Tibial nerve (tissue), 3 donors: ENCODE data around the gene FTCD.

Experiments used
- POLR2A ChIP-seq, 2 donors: fragments of 450-650 bp; IDR thresholded peaks; one replicate each; pipeline ENCODE4 v1.6.1; 2017; ENCODE audit warnings: antibody characterized with exemption in 2 of 2, mild to moderate bottlenecking in 2 of 2, moderate library complexity in 2 of 2
- TF ChIP-seq, protein P1 (sequence below), 5 experiments: fragments of 200-600 bp in 3 of 5; fragments of 450-650 bp in 2 of 5; sonication (generic) in 3 of 5; IDR thresholded peaks; one replicate each; pipeline ENCODE4 v1.5.1; 2016 to 2019; ENCODE audit warnings: antibody characterized with exemption in 5 of 5, mild to moderate bottlenecking in 3 of 5, moderate library complexity in 2 of 5

GRCh38 chr21:46172863-46173528 lies 17.6 kb upstream of the FTCD start:
- TF ChIP-seq POLR2A (IDR thresholded peaks at IDR 0.05) = no peak
- TF ChIP-seq, protein P1, sequence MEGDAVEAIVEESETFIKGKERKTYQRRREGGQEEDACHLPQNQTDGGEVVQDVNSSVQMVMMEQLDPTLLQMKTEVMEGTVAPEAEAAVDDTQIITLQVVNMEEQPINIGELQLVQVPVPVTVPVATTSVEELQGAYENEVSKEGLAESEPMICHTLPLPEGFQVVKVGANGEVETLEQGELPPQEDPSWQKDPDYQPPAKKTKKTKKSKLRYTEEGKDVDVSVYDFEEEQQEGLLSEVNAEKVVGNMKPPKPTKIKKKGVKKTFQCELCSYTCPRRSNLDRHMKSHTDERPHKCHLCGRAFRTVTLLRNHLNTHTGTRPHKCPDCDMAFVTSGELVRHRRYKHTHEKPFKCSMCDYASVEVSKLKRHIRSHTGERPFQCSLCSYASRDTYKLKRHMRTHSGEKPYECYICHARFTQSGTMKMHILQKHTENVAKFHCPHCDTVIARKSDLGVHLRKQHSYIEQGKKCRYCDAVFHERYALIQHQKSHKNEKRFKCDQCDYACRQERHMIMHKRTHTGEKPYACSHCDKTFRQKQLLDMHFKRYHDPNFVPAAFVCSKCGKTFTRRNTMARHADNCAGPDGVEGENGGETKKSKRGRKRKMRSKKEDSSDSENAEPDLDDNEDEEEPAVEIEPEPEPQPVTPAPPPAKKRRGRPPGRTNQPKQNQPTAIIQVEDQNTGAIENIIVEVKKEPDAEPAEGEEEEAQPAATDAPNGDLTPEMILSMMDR (IDR thresholded peaks at IDR 0.05) = no peak
